ENCODE results near the gene UHRF2.

Gene UHRF2

DNA sequence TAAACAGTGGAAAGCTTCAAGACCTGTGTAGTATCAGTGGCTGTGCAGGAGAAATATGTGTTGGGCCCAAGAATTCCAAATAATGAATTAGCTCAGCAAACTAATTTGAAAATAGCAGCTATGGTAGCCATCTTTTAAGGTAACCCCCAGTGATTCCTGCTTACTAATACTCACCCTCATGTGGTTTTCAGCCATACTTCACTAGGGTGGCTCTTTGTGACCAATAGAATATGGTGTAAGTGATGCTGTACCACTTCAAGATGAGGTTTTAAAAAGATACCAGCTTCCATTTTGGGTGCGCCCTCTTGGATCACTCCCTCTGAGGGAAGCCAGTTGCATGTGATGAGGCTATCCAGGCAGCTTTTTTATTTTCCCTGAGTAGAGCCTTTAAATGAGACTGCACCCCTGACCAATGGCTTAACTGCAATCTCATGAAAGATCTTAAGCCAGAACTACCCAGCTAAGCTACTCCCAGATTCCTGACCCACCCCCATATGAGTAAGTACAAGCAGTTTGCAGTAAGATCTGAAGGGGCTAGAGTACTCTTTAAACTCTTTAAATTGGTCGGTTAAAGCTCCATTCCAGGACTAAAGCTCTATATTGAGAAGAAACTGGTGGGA lies 58.3 kb downstream of the UHRF2 start:
- TF ChIP-seq, protein P1, sequence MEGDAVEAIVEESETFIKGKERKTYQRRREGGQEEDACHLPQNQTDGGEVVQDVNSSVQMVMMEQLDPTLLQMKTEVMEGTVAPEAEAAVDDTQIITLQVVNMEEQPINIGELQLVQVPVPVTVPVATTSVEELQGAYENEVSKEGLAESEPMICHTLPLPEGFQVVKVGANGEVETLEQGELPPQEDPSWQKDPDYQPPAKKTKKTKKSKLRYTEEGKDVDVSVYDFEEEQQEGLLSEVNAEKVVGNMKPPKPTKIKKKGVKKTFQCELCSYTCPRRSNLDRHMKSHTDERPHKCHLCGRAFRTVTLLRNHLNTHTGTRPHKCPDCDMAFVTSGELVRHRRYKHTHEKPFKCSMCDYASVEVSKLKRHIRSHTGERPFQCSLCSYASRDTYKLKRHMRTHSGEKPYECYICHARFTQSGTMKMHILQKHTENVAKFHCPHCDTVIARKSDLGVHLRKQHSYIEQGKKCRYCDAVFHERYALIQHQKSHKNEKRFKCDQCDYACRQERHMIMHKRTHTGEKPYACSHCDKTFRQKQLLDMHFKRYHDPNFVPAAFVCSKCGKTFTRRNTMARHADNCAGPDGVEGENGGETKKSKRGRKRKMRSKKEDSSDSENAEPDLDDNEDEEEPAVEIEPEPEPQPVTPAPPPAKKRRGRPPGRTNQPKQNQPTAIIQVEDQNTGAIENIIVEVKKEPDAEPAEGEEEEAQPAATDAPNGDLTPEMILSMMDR (IDR thresholded peaks at IDR 0.05; ENCODE audit: extremely low read depth, insufficient read depth, missing control alignments), result no peak
- no peak for DNase-seq (ENCODE audit: low spot score)
- in situ Hi-C loops (cut with MboI; ENCODE audit: low pct_unique_long_range_greater_than_20kb, low sequenced_read_pairs, unreplicated experiment), result no loop called here

DNA sequence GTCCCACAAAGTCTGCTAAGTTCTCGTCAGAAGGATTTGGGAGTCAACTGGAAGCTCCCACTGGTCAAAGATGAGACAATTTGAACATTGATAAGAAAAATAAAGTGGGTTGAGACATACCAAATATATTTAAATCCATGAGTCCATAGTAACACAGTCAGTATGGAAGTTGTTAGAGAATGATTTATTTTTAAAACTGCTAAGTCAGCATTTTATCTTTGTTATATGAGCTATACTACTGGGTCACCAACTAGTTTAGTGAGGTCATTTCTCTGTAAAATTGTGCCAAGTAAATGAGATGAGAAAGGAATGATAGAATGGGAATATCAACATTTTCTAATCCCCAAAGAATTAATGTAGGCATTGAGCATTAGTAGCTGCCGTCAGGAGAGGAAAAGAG lies 60.2 kb downstream of the UHRF2 start:
- DNase-seq (ENCODE audit: low spot score), result no peak
- in situ Hi-C loops (cut with MboI; ENCODE audit: low pct_unique_long_range_greater_than_20kb, low sequenced_read_pairs, unreplicated experiment), result no loop called here
- TF ChIP-seq, protein P1 (IDR thresholded peaks at IDR 0.05; ENCODE audit: extremely low read depth, insufficient read depth, missing control alignments), result no peak

DNA sequence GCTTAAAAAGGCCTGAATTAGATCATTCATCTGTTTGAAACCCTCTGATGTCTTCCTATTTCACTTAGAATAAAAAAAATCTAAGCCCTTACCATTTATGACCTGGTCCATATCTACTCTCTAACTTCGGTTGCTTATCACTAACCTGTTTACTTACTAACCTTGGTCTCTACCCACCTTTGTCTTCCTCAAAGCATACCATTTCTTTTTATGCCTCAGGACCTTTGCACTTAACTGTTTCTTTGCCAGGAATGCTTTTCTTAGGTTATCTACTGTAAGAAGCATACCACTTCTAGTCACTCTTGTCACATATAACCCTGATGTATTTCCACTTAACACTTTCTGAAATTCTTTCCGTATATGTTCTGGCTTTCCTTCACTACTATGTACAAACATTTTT lies 67.0 kb downstream of the UHRF2 start:
- in situ Hi-C loops (cut with MboI; ENCODE audit: low pct_unique_long_range_greater_than_20kb, low sequenced_read_pairs, unreplicated experiment), result no loop called here
- no peak for DNase-seq (ENCODE audit: low spot score)
- TF ChIP-seq, protein P1 (IDR thresholded peaks at IDR 0.05; ENCODE audit: extremely low read depth, insufficient read depth, missing control alignments), result no peak

DNA sequence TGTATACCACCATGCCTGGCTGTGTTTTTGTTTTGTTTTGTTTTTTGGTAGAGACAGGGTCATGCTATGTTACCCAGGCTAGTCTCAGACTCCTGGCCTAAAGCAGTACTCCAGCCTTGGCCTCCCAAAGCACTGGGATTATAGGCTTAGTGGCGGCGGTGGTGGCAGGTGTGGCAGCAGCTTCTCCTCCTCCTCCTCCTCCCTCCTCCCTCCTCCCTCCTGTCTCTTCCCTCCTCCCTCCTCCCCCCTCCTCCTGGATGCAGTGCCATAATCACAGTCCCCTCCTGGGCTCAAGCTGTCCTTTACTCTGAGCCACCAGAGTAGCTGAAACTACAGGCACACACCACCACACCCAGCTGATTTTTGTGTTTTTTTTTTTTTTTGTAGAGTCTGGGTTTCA lies 71.2 kb downstream of the UHRF2 start:
- TF ChIP-seq, protein P1 (IDR thresholded peaks at IDR 0.05; ENCODE audit: extremely low read depth, insufficient read depth, missing control alignments), result no peak
- in situ Hi-C loops (cut with MboI; ENCODE audit: low pct_unique_long_range_greater_than_20kb, low sequenced_read_pairs, unreplicated experiment), result no loop called here
- no peak for DNase-seq (ENCODE audit: low spot score)

DNA sequence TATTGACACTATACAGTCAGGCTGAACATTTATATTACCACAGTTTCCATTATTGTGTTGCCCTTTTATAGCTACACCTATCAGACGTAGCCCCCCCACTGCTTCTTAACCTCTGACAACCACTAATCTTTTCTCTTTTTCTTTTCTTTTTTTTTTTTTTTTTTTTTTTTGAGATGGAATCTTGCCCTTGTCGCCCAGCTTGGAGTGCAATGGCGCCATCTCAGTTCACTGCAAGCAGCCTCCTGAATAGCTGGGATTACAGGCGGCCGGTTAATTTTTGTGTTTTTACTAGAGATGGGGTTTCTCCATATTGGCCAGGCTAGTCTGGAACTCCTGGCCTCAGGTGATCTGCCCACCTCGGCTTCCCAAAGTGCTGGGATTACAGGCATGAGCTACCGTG lies 75.4 kb downstream of the UHRF2 start:
- TF ChIP-seq, protein P1 (IDR thresholded peaks at IDR 0.05; ENCODE audit: extremely low read depth, insufficient read depth, missing control alignments), result no peak
- in situ Hi-C loops (cut with MboI; ENCODE audit: low pct_unique_long_range_greater_than_20kb, low sequenced_read_pairs, unreplicated experiment), result no loop called here
- DNase-seq (ENCODE audit: low spot score), result no peak

DNA sequence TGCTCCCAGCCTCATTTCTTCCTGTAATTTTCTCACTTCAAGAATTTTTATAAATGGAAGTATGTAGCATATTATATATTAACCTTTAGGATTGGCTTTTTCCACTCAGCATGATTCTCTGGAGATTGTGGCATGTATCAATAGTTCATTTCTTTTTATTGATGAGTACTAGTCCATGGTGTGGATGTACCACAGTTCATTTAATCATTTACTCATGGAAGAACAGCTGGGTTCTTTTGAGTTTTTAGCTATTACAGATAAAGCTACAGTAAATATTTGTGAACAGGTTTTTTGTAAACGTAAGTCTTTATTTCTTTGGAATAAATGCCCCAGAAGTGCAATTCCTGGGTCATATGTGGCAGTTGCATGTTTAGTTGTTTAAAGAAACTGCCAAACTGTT lies 76.1 kb downstream of the UHRF2 start:
- DNase-seq (ENCODE audit: low spot score), result no peak
- TF ChIP-seq, protein P1 (IDR thresholded peaks at IDR 0.05; ENCODE audit: extremely low read depth, insufficient read depth, missing control alignments), result no peak
- in situ Hi-C loops (cut with MboI; ENCODE audit: low pct_unique_long_range_greater_than_20kb, low sequenced_read_pairs, unreplicated experiment), result no loop called here

Data from GM13977 (cell line).